ENCODE measurements around the gene CPNE8.

Gene CPNE8

DNA sequence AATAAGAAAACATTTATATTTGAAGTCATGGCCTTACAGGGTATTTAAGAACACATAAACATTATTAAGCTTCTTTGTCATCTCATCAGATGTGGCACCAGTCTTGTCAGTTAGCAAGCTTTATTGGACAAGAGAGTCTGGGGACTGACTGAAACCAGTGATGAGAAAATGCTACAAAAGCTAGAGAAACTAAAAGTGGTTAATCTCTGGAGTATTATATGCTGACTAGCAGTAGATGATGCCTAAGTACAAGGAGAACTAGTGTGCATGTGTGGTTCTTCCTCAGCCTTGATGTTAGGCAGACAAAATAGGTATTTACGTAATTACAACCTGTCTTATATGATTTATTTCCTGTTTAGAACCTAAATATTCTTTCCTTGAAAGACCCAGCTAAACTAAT is 176.5 kb downstream of the CPNE8 start:
- DNase-seq (ENCODE audit: low read depth in 2 of 2) = no peak

DNA sequence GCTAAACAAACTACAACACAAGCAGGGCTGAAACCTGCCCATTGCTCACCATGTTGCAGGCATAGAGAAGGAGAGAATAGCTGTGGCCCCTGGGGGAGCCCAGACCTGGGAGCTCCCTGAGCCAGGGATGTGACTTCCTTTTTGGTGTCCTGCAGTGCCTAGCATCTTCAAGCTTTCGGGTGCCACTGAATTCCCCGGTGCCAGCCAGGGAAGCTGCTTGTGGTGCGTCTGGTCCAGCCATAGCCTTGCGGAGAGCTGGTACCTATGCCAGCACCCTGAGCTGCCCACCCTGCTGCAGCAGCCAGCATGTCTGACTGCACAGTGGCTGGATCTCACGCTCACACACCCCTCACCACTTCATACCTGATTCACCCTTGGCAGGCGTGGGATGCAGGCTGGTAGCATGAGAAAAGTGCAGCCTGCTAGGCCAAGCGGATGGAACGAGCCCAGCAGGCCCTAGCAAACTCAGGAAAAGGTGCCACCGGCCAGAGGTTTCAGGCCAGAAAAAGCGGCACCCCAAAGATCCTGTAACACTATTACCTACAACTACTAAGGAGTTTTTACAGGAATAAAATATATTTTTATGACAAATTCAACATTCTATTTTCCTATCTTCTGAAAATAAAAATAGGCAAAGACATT is 183.7 kb downstream of the CPNE8 start:
- no peak for DNase-seq (ENCODE audit: low read depth in 2 of 2)

DNA sequence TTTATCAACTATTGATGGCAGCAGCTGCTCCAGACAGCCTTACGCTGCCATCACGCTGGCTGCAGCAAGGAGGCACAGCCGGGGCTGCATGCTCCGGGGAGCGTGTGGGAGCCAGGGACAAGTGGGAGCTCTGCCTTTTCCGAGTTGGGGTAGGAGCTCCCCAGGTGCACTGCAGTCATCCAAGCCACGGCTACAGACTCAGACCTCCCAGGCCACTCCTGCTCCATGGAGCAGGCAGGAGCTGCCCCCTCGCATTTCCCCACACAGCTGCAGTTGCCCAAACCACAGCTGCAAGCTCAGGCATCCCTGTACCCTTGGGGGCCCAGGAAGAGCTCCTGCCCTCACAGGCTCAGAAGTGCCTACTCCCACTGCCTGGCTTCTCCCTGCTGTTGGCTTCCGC is 184.7 kb downstream of the CPNE8 start:
- no peak for DNase-seq (ENCODE audit: low read depth in 2 of 2)

DNA sequence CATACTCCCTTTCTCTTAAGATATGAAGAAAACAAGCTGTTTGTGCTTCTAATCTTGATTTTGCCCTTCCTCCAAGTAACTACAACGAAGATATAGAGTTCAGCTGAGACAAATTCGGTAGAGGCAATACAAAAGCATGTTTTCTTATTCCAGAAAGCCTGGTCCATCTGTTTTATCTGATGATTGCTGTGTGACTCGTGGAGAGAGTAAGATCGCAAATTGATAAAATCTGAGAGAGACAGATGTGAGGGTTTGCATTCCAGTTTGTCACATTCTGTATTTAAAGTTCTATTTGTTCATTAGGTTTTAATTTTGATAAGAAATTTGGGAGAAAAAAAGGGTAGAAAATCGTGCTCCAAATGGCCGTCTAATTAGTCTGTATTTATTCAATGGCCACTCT is 192.1 kb downstream of the CPNE8 start:
- DNase-seq (ENCODE audit: low read depth in 2 of 2) = no peak

DNA sequence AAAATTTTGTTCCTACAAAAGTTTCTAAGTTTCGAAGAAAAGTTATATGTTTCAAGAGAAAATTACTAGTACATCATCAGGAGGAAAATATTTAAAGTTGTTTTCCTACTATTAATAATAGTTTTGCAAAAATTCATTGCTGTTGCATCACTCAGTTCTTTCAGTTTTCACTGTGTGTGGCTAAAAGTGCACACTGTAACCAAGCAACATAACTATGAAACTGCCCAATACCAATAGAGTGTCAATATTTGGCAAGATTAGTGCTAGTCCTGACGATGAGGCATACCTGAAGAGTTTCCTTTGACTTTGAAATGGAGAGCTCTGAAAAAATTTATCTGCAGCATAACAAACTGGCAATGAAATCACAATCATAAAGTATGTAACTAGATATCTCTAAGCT is 194.3 kb downstream of the CPNE8 start:
- DNase-seq (ENCODE audit: low read depth in 2 of 2) = no peak

DNA sequence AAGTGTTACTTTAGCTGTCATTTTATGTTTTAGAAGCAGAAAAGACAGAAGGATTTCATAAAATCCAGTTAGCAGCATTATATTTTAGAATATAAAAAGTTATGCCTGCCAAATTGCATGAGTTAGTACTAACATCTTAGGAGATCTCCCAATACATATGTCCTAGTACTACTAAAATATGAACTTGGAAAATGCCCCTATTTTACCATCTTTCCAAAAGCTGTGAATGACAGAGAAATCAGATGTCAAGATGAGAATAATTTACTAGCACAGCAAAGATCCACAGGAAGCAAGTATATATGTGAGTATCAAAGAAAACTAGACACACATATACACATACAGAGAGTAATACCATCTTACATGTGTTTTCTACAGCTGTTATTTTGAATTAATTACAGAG is 196.9 kb downstream of the CPNE8 start:
- no peak for DNase-seq (ENCODE audit: low read depth in 2 of 2)

DNA sequence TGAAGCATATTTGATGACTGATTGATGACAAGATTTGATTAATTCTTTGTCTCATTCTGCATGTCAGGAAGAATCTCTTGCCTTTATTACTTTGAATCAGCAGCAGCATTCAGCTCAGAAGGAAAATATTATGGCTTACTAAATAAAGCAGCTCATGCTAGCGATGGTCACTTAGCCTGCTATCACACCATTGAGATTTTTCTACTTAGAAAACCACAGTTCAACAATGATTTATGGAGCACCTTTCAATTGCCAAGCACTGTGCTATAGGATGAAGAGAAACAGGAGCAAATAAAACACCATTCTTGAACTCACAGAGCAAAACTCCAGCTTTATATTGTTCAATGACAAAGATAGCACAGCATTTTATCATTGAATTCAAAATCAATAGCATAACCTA is 197.7 kb downstream of the CPNE8 start:
- no peak for DNase-seq (ENCODE audit: low read depth in 2 of 2)

DNA sequence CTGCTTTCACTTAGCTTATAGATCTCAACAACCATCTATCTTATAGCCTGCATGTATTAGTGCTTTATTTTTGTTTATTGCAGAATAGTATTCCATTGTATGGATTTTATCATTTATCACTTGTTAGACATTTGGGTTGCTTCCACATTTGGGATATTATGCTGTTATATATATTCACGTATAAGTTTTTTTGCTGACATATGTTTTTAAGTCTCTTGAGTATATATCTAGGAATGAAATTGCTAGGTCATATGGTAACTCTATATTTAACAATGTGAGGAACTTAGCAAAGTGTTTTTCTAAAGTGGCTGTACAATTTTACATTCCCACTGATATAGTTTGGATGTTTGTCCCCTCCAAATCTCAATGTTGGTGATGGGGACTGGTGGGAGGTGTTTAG is 208.1 kb downstream of the CPNE8 start:
- DNase-seq (ENCODE audit: low read depth in 2 of 2) = no peak

DNA sequence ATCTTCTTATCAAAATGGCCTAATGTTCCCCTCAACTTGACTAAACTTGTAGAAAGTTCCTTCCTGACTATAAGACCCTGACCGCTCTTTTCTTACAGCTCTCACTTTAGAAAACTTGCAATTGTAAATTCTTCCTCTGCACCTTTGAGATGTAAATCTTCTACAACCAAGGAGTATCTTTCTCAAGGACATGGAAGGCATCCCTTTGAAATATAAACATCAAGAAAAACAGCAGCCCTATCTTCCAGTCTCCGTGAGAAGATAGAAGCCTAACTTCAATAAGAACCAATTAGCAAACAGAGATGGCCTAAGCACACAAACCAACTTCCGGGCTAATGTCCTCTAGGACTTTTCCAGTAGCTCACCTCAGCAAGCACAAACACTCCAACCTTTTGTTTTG is 210.3 kb downstream of the CPNE8 start:
- DNase-seq (ENCODE audit: low read depth in 2 of 2) = no peak

DNA sequence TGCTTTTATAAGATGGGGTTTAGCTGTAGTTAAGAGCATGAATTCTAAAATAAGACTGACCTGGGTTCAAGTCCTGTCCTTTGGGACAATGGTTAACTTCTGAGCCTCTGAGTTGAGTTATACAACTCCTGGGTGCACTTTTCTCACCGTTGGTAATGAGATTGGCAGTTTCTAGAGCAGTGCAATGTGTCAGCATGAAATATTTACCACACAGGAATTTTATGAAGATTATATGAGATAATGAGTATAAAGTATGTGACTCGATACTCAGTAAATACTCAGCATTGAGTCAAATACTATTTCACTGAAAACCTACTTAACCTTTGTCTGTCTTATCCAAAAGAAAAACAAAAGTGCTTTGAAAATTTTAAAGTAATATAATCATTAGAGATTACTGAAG is 214.2 kb downstream of the CPNE8 start:
- DNase-seq (ENCODE audit: low read depth in 2 of 2) = no peak

DNA sequence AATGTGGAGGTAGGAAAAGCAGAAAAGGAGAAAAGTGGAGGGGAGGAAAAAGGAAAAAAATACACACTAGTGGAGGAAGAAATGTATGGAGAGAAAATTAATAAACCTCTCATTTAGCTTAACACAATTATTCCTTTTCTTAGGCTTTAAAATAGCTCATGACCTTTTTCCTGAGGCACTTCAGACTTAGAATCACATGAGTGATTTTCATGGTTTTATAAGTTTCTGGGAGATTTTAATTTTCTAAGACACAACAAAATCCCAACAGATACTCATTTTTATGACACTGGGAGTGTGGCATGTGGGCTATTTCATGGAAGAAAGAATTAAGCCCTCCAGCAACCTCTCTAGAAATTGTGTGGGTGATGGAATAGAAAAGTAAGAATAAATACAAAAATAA is 214.7 kb downstream of the CPNE8 start:
- DNase-seq (ENCODE audit: low read depth in 2 of 2) = no peak

DNA sequence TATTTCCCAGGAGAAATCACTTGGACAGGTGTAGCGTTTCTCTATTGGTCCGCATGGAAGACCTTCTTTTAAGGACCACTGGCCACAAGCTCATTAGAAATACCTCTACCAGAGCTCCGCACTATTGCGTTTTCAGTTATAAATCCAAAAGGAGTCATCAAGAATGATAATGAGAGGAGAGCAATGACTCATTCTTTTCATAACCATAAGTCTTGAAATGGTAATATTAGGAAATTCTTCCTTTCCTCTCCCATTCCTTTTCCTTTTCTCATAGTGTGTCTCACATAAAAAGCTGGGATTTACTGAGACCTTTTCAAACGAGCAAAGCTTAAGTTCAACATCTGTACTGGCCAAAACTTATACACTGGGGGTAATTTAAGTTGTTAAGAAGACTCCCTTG is 215.7 kb downstream of the CPNE8 start:
- DNase-seq (ENCODE audit: low read depth in 2 of 2) = peak; percentile 6 to 8

DNA sequence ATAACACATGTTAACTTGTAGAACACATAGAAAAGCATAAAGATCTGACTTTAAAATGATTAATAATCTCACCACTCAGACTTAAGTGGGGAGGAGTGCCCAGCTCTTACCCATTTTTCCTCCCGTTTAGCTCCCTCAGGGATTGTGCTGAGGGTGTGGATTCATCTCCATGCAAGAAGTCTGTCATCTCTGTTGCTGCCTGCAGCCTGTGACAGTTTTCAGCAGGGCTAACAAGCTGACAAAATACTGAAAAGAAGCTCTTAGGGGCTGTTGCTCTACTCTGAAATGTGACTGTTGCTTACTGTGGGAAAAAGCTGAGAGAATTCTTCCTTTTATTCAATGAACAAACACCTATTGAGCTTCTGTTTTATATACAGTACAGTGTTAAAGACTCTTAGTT is 216.2 kb downstream of the CPNE8 start:
- no peak for DNase-seq (ENCODE audit: low read depth in 2 of 2)

DNA sequence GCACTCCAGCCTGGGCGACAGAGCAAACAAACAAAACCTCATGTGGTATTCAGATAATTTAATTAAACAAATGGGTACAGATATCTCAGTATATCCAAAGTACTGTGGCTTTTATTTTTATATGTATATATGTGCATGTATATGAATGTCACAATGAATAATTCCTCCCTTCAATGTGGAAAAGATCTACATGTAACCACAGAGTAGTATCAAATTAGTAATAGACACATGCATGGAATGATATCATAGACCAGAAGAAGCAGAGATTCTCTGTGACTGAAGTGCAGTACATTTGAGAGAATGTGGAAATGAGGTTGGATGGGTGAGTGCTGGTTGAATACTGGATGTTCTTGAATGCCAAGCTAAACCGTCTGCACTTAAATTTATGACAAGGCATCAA is 222.9 kb downstream of the CPNE8 start:
- DNase-seq (ENCODE audit: low read depth in 2 of 2) = no peak

DNA sequence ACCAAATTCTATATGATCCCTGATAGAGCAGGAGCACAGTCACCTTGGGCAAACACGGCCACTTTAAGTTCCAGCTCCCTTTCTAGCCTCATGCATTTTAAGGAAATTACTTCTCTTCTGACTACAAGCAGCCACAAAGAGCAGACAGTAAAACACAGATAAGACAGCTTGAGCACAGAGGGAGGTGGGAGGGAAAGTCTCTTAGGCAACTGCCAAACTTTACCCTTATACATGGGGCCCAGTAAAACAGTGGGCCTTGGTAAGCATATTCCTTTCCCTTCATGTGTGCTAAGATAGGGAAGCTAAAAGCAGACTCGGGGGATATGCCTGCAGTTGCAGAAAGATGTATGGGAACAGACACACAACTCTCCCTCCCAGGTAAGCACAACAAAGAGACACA is 235.9 kb downstream of the CPNE8 start:
- DNase-seq (ENCODE audit: low read depth in 2 of 2) = no peak

DNA sequence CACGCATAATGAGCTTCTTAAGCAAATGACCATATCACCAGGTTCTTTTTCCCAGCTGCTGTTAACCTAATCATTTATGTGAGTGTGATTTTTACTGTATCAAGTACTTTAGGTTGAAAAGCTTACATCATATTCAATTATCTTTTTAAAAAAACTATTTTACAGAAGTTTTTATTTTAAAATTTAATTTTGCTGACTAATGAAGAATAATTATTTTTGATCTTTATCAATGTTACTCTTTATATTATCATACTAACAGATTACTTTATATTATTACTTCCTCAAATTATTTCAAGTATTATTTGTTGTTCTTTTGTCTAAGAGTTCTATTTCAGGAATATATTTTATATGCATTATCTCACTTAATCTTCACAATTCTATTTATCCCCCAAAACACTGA is 236.3 kb downstream of the CPNE8 start:
- DNase-seq (ENCODE audit: low read depth in 2 of 2) = no peak

DNA sequence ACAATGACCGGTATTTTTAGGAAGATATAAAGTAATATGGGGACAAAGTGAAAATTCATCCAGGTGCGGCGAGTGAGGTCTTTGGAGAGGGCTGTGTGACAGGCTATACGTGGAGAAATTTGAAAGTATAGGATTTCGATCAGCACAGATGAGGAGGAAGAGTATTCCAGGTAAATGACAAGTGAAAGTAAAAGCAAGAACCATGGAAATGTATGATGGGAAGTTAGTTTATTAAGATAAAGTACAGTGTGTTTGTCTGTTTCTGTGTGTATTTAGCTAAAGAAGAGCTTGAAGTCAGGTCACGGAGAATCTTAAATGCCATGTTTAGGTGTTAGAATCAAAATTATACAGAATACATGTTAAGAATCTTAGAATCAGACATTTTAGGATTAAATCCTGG is 239.0 kb downstream of the CPNE8 start:
- no peak for DNase-seq (ENCODE audit: low read depth in 2 of 2)

DNA sequence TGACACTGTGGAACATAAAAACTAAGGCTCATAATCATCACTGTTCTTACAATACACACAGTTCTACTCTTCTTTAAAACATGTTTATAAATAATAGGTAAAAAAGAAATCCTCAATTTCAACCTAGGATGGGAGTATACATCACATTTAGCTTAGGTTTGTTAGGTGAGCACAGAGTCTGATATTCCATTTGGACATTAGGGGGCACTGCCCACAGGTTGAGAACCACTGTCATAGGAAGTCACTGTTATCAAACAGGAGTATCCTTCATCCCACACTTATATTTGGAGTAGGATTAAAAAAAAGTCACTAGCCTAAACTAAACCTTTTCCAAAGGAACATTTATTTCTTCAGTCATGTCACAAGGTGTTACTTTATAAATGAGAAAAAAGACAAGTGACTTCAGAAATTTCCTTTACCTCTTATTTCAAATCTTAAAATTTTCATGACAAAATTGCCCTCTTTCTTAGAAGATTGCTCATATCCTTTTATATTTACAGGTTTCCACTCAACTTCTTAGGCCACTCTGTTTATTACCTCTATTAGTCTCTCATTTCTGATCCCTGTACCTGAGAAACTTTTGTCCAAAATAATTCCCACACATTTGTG is 240.6 kb downstream of the CPNE8 start:
- DNase-seq (ENCODE audit: low read depth in 2 of 2) = no peak

DNA sequence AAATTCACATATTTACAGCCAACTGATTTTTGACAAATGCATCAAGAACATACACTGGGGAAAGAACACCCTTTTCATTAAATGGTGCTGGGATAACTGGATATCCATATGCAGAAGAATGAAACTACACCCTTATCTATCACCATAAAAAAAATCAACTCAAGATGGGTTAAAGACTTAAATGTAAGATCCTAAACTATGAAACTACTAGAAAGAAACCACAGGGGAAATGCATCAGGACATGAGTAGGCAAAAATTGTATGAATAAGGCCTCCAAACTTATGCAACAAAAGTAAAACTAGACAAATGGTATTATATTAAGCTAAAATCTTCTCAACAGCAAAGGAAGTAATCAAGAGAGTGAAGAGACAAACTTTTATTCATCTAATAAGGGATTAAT is 242.6 kb downstream of the CPNE8 start:
- no peak for DNase-seq (ENCODE audit: low read depth in 2 of 2)

DNA sequence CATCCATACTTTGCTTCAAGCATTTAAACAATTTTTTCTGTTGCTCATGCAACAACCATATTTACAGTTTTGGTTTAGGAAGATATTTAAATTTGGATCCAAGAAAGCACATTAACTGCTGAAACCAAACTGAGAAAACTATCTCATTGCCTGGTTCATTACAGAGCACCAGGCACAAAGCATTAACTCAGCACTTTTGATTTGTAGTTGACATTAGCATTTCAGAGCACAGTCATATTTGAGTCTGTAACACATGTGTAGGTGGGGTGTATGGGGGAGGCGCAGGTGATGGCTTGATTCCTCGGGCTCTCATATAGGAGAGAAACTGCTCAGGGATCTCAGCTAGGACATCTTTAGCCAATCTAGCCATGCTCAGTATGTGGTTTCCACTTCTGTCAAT is 251.7 kb downstream of the CPNE8 start:
- DNase-seq (ENCODE audit: low read depth in 2 of 2) = no peak

DNA sequence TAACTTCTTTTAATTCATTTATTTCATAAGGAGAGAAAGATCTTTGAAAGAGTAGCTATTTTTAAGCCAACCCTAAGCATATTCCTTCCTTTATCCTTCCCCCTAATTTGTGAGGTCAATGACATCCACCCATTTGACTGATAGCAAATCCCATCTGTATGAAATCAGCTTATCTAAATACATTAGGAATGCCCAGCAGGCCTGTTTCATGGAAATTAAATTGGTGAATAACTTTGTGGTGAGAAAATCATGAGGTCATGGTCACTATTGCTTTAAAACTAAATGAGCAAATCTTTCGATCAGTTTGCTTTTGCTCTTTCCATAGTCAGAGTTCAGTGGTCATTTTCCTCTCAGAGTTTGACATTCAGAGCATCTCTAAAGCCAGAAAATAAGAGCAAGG is 256.6 kb downstream of the CPNE8 start:
- DNase-seq (ENCODE audit: low read depth in 2 of 2) = no peak

DNA sequence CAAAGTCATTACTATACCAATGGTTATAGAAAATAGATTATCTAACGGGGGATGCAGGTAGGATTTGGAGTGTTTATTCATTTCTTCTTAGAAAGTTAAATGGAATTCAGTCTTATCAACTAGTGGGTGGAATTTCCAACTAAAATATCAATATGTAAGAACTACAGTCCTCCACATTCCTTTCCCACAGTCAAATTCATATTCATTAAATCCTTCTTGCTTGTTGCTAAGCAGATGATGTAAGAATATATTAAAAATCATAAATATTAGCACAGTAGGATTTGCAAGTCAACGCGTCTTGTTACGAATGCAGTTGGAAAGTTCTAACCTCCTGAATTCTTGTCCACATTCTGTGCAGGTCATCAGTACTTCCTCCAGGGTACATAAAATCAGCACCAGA is 259.2 kb downstream of the CPNE8 start:
- DNase-seq (ENCODE audit: low read depth in 2 of 2) = no peak

DNA sequence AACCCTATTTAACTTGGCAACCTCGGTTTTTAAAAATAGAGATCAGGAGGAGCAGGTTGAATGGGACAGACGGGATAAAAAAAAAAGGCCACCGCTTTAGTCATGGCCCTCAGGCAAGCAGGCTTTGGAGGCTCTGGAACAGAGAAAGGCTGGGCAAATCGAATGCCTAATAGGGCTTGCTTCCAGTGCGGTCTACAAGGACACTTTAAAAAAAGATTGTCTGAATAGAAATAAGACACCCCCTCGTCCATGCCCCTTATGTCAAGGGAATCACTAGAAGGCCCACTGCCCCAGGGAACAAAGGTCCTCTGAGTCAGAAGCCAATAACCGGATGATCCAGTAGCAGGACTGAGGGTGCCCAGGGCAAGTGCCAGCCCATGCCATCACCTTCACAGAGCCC is 265.8 kb downstream of the CPNE8 start:
- no peak for DNase-seq (ENCODE audit: low read depth in 2 of 2)

DNA sequence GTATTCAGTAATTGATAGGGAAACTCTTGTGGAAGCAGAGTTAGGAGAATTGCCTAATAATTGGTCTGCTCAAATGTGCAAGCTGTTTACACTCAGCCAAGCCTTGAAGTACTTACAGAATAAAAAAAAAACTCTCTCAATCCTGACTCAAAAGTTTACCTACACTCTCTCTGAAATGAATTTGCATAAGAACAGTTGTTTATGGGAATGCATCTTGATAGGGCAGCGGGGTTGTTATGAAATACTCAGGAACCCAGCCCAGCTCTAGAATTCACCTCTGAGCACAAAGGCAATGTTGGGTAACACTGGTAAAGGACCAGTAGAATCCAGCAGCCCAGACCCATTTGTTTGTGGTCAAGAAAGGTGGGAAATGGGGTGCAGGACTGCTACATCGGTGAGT is 267.0 kb downstream of the CPNE8 start:
- no peak for DNase-seq (ENCODE audit: low read depth in 2 of 2)

Measured in fibroblast of skin of left biceps (primary cell).